Spleen (tissue), 7 donors: ENCODE measurements around the gene ARG1.

Experiments used
- POLR2AphosphoS5 ChIP-seq, 3 donors: sonication (generic); formaldehyde crosslinking; IDR thresholded peaks; one replicate each; pipeline ENCODE4 v1.5.1; 2017; ENCODE audit warnings: antibody characterized with exemption in 3 of 3
- TF ChIP-seq, protein P1 (sequence below), 11 experiments: fragments of 200-600 bp in 7 of 11; fragments of 450-650 bp in 4 of 11; sonication (generic) in 4 of 11; IDR thresholded peaks in 8 of 11; conservative IDR thresholded peaks in 3 of 11; 1 replicate in 7 of 11; 2 replicates in 4 of 11; pipeline versions ENCODE4 v1.4.0 to v1.8.0; 2016 to 2021; ENCODE audit warnings: antibody characterized with exemption in 11 of 11, inconsistent platforms in 4 of 11, mild to moderate bottlenecking in 1 of 11
- donor health status: DM: no; HTN: no; CAD: no; lungs with moderate emphysema.
- donor health status: DM: no; HTN: no; CAD: no.
- donor health status: DM: no; HTN: no; CAD: no.

DNA sequence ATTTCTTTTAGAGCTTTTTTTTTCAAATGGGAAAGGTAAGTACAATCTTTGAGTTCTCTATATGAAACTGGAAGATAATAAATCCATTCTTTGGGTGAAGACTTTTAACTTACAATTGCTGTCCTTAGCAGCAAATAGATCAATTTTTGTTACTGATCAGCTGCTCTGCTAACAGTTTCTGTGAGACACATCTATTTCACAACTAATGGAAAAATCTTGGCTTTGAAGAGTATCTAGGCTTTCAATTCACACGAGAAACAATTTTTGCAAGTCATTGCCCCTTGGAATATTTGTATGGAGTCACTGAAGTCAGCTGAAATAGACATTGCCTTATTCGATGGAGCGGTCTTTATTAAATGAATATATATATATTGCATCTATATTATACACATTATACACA lies 20.5 kb upstream of the ARG1 start:
- TF ChIP-seq, protein P1, sequence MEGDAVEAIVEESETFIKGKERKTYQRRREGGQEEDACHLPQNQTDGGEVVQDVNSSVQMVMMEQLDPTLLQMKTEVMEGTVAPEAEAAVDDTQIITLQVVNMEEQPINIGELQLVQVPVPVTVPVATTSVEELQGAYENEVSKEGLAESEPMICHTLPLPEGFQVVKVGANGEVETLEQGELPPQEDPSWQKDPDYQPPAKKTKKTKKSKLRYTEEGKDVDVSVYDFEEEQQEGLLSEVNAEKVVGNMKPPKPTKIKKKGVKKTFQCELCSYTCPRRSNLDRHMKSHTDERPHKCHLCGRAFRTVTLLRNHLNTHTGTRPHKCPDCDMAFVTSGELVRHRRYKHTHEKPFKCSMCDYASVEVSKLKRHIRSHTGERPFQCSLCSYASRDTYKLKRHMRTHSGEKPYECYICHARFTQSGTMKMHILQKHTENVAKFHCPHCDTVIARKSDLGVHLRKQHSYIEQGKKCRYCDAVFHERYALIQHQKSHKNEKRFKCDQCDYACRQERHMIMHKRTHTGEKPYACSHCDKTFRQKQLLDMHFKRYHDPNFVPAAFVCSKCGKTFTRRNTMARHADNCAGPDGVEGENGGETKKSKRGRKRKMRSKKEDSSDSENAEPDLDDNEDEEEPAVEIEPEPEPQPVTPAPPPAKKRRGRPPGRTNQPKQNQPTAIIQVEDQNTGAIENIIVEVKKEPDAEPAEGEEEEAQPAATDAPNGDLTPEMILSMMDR (IDR thresholded peaks at IDR 0.05 in 8 of 11, conservative IDR thresholded peaks at IDR 0.05 in 3 of 11) = no peak
- TF ChIP-seq POLR2AphosphoS5 (IDR thresholded peaks at IDR 0.05) = no peak
